Testis (tissue), 3 donors: ENCODE data around the gene BAK1. TPM values are rescaled to one million over a fixed set of nuclear protein-coding genes. Genes with fewer than 3 reads are reported as not detected.

Experiments
- DNase-seq: peaks from one replicate; pipeline ENCODE4 v3.0.0-alpha.2; 2019
- H3K27ac ChIP-seq, 2 donors: fragments of 200-600 bp; sonication (generic); one replicate each; pipeline ENCODE4 v1.5.1; 2019
- H3K27me3 ChIP-seq: fragments of 200-600 bp; sonication (generic); one replicate; pipeline ENCODE4 v1.5.1; 2019
- H3K36me3 ChIP-seq: fragments of 200-600 bp; sonication (generic); one replicate; pipeline ENCODE4 v1.5.1; 2017; ENCODE audit warnings: low read depth; ENCODE audit errors: missing control alignments
- H3K4me1 ChIP-seq: fragments of 200-600 bp; sonication (generic); one replicate; pipeline ENCODE4 v1.5.1; 2019
- H3K4me3 ChIP-seq, 2 donors: fragments of 200-600 bp; sonication (generic); one replicate each; pipeline ENCODE4 v1.5.1; 2017 to 2019
- H3K9me3 ChIP-seq: fragments of 200-600 bp; sonication (generic); one replicate; pipeline ENCODE4 v1.5.1; 2017
- POLR2A ChIP-seq: fragments of 450-650 bp; IDR thresholded peaks from one replicate; pipeline ENCODE4 v1.6.1; 2017; ENCODE audit warnings: antibody characterized with exemption, mild to moderate bottlenecking, moderate library complexity
- WGBS, 2 donors: methylation state at CpG; one replicate each; pipeline ENCODE4 v1.1.5; 2018; 5-methylcytosine and 5-hydroxymethylcytosine counted together
- intact Hi-C: fragments of 100-400 bp; cut with DNase I; formaldehyde crosslinking; loops from one replicate; pipeline ENCODE4 v1.15.1; 2023; ENCODE audit warnings: low total_unique reads
- polyA plus RNA-seq: library from polyadenylated mRNA; stranded (reverse); fragments of 350-450 nt; fragmentation: Illumina TruSeq; extraction: RNeasy Lipid Tissue Mini Kit (QIAGEN cat#74804); gene quantifications from one replicate; pipeline ENCODE4 v1.2.3, GENCODE V29; 2014; ENCODE audit warnings: low read depth, low replicate concordance; ENCODE audit not compliant: insufficient read depth
- total RNA-seq, 2 donors: library from RNA; depleted of rRNA; stranded (reverse); fragments of >200 nt; gene quantifications; one replicate each; pipeline ENCODE4 v1.2.3, GENCODE V29; 2016
- TF ChIP-seq, protein P1 (sequence below), 3 experiments: fragments of 450-650 bp in 2 of 3; fragments of 200-600 bp in 1 of 3; sonication (generic) in 1 of 3; IDR thresholded peaks; one replicate each; pipeline ENCODE4 v1.5.1; 2016 to 2019; ENCODE audit warnings: antibody characterized with exemption in 3 of 3, mild to moderate bottlenecking in 2 of 3, moderate library complexity in 1 of 3

BAK1 gene
- total and polyA plus RNA-seq, 3 donors from 2014 or later: 13.1 to 17.3 (median 14.8) TPM

DNA sequence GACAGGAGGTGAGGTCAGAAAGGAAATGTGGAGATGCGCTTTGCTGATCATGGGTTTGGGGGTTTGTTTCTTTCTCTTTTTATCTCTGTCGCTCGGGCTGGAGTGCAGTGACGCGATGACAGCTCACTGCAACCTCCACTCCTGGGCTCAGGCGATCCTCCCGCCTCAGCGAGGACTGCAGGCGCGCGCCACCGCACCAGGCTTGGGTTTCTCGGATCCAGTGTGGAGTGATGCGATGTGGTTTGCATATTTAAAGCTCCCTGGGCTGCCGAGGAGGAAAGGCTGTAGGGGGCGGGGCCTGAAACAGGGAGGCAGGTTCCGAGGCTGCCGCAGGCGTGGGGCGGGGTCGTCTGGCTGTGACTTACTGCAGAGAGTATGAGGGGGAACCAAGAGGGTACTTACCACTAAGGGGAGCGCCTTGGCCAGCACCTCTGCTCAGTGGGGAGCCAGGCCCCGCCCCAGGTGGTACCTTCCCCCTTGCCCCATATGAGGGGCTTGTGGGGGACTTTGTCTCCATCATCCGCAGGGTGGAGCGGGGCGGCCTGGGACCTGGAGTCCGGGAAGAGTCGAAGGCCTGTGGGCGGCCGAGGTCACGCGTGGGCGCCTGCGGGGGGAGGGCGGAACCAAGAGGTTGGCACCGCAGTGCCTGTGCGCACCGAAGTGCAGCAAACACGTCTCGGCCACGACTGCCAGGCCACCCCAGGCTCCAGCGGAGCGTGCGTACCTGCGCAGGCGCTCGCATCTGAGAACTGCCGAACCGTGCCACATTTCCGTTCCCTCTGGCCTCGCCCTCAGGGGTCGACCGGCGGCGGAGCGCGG lies 12.7 kb upstream of the BAK1 start:
- WGBS, 2 donors: 47 to 61% methylated on average over 34 to 57 of the region's 57 CpGs
- H3K27ac ChIP-seq: no peak overlapping the region
- no peaks in the 10 kb centered on the region for H3K9me3 ChIP-seq
- H3K36me3 ChIP-seq: no peaks in the 10 kb centered on the region
- H3K4me1 ChIP-seq: peaks cover 34% of the 10 kb centered on the region
- no peaks in the 10 kb centered on the region for H3K27me3 ChIP-seq
- peak; percentile 41 for DNase-seq
- intact Hi-C loops: loop anchor here (5.0 kb wide), 1 partner anchor 94 kb away; no protein-coding TSS in a partner anchor
- TF ChIP-seq, protein P1, sequence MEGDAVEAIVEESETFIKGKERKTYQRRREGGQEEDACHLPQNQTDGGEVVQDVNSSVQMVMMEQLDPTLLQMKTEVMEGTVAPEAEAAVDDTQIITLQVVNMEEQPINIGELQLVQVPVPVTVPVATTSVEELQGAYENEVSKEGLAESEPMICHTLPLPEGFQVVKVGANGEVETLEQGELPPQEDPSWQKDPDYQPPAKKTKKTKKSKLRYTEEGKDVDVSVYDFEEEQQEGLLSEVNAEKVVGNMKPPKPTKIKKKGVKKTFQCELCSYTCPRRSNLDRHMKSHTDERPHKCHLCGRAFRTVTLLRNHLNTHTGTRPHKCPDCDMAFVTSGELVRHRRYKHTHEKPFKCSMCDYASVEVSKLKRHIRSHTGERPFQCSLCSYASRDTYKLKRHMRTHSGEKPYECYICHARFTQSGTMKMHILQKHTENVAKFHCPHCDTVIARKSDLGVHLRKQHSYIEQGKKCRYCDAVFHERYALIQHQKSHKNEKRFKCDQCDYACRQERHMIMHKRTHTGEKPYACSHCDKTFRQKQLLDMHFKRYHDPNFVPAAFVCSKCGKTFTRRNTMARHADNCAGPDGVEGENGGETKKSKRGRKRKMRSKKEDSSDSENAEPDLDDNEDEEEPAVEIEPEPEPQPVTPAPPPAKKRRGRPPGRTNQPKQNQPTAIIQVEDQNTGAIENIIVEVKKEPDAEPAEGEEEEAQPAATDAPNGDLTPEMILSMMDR (IDR thresholded peaks at IDR 0.05): no peak
- H3K4me3 ChIP-seq: peak overlapping the region; percentile 12 to 41

DNA sequence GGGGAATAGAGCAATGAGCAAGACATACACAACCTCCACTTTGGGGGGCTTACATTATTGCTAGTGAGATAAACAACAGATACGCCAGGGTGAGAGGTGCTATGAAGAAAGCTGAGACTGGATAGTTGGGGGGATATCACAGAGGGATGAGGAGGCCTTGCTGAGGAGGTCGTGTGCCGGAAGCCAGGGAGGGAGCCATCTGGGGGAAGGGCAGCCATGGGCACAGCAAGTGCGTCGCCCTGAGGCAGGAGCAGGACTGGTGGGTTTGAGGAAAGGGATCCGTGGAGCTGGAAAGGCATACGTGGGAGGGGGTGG lies 12.2 kb upstream of the BAK1 start:
- Histone ChIP-seq H3K9me3 (no peaks in the 10 kb centered on the region), H3K36me3 (no peaks in the 10 kb centered on the region), H3K27me3 (no peaks in the 10 kb centered on the region), H3K27ac (no peak overlapping the region), H3K4me3 (peak overlapping the region in 1 of 2 donors; percentile 41), H3K4me1 (peaks cover 32% of the 10 kb centered on the region)
- WGBS, 2 donors: 71 to 85% methylated on average over 7 of the region's 7 CpGs
- TF ChIP-seq, protein P1 (IDR thresholded peaks at IDR 0.05): no peak
- no peak for TF ChIP-seq POLR2A
- intact Hi-C loops: loop anchor here (5.0 kb wide), 1 partner anchor 95 kb away; no protein-coding TSS in a partner anchor
- no peak for DNase-seq

DNA sequence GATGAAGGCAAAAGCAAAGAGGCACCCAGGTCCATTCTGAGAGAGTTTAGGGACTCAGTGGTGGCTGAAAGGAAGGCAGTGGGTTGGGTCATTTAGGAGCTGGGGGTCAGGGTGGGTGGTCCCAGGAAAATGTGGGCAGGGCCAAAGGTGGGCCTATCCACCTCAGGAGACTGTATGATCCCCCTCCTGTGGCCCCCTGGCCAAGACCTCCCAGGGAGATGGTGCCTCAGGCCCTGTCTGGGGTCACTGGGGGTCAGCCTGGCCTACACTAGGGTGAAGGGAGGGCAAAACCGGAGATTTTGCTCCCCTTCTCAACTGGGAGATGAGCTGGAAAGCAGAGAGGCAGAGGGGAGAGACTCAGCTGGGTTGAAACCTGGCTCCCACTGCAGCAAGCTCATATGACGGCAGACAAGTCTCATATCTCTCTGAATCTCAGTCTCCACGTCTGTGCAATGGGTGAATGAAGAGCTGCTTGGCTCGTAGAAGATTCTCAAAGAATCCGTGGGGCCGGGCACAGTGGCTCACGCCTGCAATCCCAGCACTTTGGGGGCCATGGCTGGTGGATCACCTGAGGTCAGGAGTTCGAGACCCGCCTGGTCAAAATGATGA lies 11.5 kb upstream of the BAK1 start:
- Histone ChIP-seq H3K27ac (peak overlapping the region; percentile 80 to 87), H3K27me3 (no peaks in the 10 kb centered on the region), H3K9me3 (no peaks in the 10 kb centered on the region), H3K36me3 (no peaks in the 10 kb centered on the region), H3K4me3 (no peak overlapping the region), H3K4me1 (peaks cover 32% of the 10 kb centered on the region)
- TF ChIP-seq, protein P1 (IDR thresholded peaks at IDR 0.05): no peak
- TF ChIP-seq POLR2A: no peak
- intact Hi-C loops: loop anchor here (5.0 kb wide), 1 partner anchor 96 kb away; no protein-coding TSS in a partner anchor
- no peak for DNase-seq
- 84 to 98% methylated on average over 8 to 9 of the region's 9 CpGs for WGBS, 2 donors

DNA sequence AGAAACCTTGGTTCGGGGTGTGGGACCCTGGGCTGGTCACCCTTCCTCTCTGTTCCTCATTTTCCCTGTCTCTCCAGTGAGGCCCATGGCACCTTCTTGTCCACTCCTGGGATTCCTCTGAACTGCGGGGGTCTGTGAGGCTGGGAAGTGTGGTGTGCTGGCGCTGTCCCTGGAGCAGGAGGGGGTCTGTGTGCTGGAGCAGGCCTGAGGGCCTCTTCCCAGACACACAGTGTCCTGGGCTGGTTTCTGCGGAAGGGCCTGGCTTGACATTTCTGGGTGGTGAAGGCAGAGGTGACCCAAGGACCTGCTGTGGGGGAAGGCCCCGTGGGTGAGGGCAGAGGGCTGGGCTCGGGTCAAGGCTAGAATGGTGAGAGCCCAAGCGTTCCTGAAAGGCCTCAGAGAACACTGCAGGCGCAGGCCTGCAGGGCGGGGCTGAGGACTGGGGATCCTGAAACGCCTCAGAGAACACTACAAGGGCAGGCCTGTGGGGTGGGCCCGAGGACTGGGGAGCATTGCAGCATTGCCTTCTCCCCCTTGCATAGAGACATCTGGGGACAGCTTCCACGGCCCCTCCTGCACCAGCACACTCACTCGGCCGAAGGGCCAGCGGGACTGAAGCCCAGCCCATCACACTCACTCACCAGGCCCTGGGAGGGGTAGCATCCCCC lies 10.6 kb upstream of the BAK1 start:
- TF ChIP-seq POLR2A: no peak
- TF ChIP-seq, protein P1 (IDR thresholded peaks at IDR 0.05): peak in 1 of 3 experiments; percentile 23
- H3K9me3 ChIP-seq: no peaks in the 10 kb centered on the region
- intact Hi-C loops: loop anchor here (5.0 kb wide), 1 partner anchor 97 kb away; no protein-coding TSS in a partner anchor
- peak; percentile 62 for DNase-seq
- no peaks in the 10 kb centered on the region for H3K27me3 ChIP-seq
- peaks cover 35% of the 10 kb centered on the region for H3K4me1 ChIP-seq
- peak overlapping the region; percentile 80 to 87 for H3K27ac ChIP-seq
- H3K36me3 ChIP-seq: no peaks in the 10 kb centered on the region
- 47 to 50% methylated on average over 13 to 15 of the region's 15 CpGs for WGBS, 2 donors
- no peak overlapping the region for H3K4me3 ChIP-seq
